C4-2B (cell line): Measurements from ENCODE around the gene APLF.
"Not testable (repeated sequence)": the region's sequence is repeated elsewhere in the genome, so short reads cannot be mapped to it uniquely, and the experiment has no call there.

ENCODE experiments used
- H3K27ac ChIP-seq: fragments of 450-650 bp; 2 replicates; pipeline ENCODE4 v1.5.1; 2017
- ZFX ChIP-seq: fragments of 450-650 bp; IDR thresholded peaks from 2 replicates; pipeline ENCODE4 v1.6.1; 2017
- TF ChIP-seq, protein P1 (sequence below): fragments of 450-650 bp; conservative IDR thresholded peaks from 2 replicates; pipeline ENCODE4 v1.5.1; 2017; ENCODE audit warnings: mild to moderate bottlenecking

Gene APLF

DNA sequence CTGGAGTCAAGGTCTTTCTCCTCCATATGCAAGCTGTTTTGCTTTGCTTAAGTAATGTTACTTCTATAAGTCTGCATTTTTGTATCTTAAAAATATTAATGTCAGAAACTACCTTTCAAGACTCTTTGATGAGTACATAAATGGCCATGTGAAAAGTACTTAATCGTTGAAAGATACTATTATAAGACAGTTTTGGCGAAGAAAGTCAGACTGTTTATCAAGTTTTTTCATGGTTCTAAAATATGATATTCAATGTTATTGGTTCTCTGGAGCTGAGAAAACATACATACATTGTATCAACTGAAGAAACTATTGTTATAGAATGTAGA, 25.4 kb upstream of the APLF start:
- TF ChIP-seq, protein P1, sequence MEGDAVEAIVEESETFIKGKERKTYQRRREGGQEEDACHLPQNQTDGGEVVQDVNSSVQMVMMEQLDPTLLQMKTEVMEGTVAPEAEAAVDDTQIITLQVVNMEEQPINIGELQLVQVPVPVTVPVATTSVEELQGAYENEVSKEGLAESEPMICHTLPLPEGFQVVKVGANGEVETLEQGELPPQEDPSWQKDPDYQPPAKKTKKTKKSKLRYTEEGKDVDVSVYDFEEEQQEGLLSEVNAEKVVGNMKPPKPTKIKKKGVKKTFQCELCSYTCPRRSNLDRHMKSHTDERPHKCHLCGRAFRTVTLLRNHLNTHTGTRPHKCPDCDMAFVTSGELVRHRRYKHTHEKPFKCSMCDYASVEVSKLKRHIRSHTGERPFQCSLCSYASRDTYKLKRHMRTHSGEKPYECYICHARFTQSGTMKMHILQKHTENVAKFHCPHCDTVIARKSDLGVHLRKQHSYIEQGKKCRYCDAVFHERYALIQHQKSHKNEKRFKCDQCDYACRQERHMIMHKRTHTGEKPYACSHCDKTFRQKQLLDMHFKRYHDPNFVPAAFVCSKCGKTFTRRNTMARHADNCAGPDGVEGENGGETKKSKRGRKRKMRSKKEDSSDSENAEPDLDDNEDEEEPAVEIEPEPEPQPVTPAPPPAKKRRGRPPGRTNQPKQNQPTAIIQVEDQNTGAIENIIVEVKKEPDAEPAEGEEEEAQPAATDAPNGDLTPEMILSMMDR: peak; percentile 50
- no peak for TF ChIP-seq ZFX
- H3K27ac ChIP-seq: no peak overlapping the region

DNA sequence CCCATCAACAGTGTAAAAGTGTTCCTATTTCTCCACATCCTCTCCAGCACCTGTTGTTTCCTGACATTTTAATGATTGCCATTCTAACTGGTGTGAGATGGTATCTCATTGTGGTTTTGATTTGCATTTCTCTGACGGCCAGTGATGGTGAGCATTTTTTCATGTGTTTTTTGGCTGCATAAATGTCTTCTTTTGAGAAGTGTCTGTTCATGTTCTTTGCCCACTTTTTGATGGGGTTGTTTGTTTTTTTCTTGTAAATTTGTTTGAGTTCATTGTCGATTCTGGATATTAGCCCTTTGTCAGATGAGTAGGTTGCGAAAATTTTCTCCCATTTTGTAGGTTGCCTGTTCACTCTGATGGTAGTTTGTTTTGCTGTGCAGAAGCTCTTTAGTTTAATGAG, 21.0 kb upstream of the APLF start:
- H3K27ac ChIP-seq: not testable (repeated sequence)

- H3K27ac ChIP-seq: no peak overlapping the region
- no peak for TF ChIP-seq ZFX
- TF ChIP-seq, protein P1: no peak
Observed at GRCh38 chr2:68447118-68447517, 20.3 kb upstream of the APLF start.

DNA sequence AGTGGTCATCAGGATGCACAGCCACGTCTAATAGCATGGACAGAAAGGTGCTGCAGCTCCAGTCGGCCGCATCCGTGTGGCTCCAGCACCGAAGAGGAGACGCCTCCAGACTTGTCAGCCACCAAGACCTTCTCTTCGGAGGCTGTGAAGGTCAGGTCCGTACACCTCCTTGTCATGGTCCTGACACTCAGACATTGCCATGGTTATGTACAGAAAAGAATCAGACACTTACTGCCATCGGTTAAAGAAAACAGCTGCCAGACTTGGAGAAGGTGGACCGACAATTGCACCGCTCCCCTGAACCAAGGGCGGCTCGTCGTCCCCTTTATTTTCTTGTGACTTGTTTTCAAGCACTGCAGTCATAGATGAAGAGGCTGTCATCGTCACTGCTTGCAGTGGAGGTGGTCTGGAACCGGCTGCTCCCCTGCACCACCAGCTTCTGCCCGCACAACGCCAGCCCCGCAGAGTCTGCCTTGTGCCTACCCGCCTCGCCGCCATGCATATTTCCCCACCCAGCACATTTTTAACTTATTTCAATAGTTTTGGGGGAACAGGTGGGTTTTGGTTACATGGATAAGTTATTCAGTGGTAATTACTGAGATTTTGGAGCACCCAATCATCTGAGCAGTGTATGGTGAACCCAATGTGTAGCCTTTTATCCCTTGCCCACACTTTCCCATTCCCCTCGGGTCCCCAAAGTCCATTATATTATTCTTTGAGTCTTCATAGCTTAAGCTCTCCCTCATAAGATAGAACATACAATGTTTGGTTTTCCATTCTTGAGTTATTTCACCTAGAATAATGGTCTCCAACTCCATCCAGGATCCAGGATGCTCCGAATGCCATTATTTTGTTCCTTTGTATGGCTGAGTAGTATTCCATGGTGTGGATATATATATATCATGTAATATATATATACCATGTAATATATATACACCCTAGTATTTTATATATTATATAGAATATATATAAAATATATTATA, 18.4 kb upstream of the APLF start:
- TF ChIP-seq ZFX: no peak
- TF ChIP-seq, protein P1: no peak
- H3K27ac ChIP-seq: no peak overlapping the region

DNA sequence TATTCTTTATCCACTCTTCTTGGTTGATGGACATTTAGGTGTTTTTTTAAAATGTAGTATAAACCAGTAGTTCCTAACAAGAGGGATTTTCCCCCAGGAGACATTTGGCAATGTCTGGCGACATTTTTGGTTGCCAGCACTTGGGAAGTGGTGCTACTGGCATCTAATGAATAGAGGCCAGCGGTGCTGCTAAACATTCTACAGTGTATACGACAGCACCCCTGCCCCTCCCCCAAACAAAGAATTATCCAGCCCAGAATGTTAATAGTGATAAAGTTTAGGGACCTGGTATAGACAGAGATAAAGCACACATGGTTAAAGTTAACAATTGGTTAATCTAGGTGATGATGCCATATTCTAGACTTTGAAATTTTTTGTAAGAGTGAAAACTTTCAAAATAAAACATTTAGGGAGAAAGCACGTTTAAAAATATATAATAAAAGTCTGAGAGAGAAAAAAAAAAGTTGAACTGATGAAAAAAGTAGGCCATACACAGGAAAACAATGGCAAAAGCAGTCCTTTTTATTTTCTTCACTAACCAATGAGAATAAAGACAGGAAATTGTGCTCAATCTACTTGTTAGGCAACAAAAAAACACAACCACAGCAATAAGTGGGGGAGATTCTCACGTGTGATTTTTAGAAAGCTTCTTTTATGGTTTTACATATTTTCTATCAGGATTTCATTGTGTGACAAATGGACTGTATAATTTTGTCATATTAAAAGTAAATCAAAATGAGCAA, 15.1 kb upstream of the APLF start:
- TF ChIP-seq, protein P1: no peak
- no peak for TF ChIP-seq ZFX
- H3K27ac ChIP-seq: no peak overlapping the region

DNA sequence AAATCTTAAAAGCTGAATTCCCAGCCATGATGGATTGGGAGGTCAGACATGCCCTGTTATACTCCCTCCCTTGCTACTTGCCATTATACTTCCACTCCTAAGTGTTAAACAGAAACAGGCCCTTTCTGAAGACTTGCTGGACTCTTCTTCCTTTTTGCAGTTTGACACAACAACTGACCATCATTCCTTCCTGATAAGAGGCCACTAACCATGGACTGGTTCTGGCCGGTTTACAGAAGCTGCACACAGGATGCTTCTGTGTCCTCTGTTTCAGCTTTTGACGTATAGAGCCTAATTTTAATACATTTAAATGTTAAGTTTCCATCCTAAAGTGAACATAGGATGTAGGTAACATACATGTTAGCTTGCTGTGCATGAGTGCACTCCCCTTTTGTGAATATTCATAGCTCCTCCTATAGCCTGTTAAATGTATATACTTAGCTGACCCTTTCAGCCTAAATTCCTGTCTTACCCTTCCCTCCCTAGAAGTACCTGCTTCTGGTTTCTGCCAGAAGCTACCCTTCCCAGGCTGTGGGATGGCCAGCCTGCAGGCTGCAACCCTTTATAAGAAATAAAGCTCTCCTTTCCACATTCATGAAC, 13.5 kb upstream of the APLF start:
- H3K27ac ChIP-seq: no peak overlapping the region
- TF ChIP-seq, protein P1: no peak
- TF ChIP-seq ZFX: no peak

DNA sequence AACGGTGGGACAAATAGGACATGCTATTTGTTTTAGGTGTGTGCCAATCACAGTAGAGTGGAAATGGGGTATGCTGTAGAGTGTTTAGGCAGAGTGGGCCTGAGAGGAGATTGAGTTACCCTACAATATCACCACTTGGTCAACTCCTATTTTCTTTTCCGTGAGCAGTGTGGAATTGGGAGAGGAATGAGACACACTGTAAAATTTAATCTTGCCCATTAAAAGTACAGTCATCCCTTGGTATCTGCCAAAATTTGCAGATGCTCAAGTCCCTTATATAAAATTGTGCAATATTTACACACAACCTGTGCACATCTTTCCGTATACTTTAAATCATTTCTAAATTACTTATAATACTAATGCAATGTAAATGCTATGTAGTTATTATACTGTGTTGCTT, 12.7 kb upstream of the APLF start:
- no peak overlapping the region for H3K27ac ChIP-seq
- TF ChIP-seq ZFX: no peak
- TF ChIP-seq, protein P1: no peak
